ENCODE results near the gene MN1.

Gene MN1

DNA sequence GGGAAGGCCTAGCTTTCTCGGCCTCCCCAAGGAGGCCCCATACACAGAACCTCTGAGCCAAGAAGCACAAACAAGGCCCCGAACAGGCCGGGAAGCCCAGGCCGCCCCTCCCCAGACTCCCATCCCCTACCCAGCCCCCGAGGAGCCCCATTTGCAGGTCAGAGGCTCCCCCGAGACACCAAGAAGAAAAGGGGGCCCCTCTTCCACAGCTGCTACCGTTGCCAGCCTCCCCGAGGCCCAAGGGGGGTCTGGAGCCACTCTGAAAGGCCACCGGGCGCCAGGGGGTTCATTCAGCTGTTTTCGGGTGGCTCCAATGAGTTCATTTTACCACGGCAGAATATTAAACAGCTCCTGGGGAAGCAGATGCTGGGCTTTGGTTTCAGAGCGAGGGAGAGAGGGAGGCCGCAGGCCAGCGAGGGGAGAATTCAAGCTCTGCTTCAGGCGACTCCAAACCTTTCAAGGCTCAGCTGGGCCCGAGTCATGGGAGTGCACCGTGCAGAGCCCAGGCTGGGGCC is 28.5 kb downstream of the MN1 start:
- Histone ChIP-seq H3K36me3 (replicated peaks) (no peaks in the 10 kb centered on the region), H3K27me3 (replicated peaks) (no peaks in the 10 kb centered on the region), H3K4me3 (ENCODE audit: low read depth, low read length) (no peak overlapping the region), H3K27ac (no peak overlapping the region)
- in situ Hi-C loops (cut with HindIII; ENCODE audit: low pct_ligation_motif_present, low sequenced_read_pairs) = no loop called here
- no peak for DNase-seq
- TF ChIP-seq, protein P1, sequence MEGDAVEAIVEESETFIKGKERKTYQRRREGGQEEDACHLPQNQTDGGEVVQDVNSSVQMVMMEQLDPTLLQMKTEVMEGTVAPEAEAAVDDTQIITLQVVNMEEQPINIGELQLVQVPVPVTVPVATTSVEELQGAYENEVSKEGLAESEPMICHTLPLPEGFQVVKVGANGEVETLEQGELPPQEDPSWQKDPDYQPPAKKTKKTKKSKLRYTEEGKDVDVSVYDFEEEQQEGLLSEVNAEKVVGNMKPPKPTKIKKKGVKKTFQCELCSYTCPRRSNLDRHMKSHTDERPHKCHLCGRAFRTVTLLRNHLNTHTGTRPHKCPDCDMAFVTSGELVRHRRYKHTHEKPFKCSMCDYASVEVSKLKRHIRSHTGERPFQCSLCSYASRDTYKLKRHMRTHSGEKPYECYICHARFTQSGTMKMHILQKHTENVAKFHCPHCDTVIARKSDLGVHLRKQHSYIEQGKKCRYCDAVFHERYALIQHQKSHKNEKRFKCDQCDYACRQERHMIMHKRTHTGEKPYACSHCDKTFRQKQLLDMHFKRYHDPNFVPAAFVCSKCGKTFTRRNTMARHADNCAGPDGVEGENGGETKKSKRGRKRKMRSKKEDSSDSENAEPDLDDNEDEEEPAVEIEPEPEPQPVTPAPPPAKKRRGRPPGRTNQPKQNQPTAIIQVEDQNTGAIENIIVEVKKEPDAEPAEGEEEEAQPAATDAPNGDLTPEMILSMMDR (IDR thresholded peaks at IDR 0.05; ENCODE audit: low read depth, low read length, missing control alignments) = no peak

DNA sequence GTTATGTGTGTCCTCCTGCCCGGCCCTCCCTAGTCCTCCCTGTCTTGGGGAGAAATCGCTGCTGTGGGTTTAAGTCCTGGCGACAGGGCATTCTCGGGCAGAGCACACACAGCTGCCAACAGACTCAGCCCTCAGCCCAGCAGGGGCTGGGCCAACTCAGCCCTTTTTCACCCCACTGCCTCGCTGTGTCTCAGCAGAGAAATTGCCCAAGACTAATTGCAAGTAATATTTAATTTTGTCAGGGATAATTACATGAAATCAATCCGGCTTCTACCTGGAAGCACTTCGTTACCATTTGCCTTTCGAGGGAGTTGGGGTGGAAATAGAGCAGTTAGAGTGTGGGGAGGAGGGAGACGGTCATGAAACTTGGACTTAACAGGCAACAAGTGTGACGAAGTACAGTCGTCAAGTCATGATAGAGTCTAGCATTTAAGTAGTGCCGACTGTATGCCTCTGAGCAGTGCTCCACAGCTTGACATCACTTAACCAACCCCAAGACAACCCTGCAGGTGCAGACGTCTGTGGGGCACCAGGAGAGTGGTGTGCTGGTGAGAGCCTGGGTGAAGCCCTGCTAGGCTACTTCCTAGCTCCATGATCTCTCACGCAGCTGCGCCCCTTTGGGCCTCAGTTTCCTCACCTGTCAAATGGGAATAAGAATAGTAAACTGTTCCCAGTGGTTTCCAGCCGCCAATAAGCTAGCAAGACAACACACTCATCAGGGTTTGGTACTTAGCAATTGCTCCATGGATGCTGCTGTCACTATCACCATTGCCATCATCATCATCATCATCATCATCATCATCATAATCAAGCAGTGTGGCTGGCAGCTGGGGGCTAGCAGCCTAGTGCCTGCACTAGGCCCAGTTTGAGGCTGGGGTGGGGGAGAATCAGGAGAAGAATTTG is 29.2 kb downstream of the MN1 start:
- H3K4me3 ChIP-seq (ENCODE audit: low read depth, low read length) = no peak overlapping the region
- no peak overlapping the region for H3K27ac ChIP-seq
- no peaks in the 10 kb centered on the region for H3K27me3 ChIP-seq (replicated peaks)
- DNase-seq = no peak
- H3K36me3 ChIP-seq (replicated peaks) = no peaks in the 10 kb centered on the region
- in situ Hi-C loops (cut with HindIII; ENCODE audit: low pct_ligation_motif_present, low sequenced_read_pairs) = no loop called here
- TF ChIP-seq, protein P1 (IDR thresholded peaks at IDR 0.05; ENCODE audit: low read depth, low read length, missing control alignments) = no peak

DNA sequence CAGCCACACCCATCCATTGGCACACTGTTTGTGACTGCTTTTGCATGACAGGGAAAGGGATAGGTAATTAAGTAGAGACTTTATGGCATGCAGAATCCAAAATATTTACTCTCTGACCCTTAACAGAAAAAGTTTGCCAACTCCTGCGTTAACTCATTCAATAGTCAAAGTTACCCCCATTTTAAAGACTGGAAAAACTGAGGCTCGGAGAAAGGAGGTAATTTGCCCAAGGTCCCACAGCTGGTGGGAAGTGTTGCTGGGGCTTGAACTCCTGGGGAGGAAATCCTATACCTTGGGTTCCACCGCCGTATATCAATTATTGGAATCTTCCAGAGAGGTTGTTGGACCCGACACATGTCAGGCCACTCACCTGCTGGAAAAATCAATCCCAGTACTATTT is 29.9 kb downstream of the MN1 start:
- no peak overlapping the region for H3K4me3 ChIP-seq (ENCODE audit: low read depth, low read length)
- no peaks in the 10 kb centered on the region for H3K36me3 ChIP-seq (replicated peaks)
- H3K27me3 ChIP-seq (replicated peaks) = no peaks in the 10 kb centered on the region
- TF ChIP-seq, protein P1 (IDR thresholded peaks at IDR 0.05; ENCODE audit: low read depth, low read length, missing control alignments) = no peak
- in situ Hi-C loops (cut with HindIII; ENCODE audit: low pct_ligation_motif_present, low sequenced_read_pairs) = no loop called here
- no peak for DNase-seq
- no peak overlapping the region for H3K27ac ChIP-seq

DNA sequence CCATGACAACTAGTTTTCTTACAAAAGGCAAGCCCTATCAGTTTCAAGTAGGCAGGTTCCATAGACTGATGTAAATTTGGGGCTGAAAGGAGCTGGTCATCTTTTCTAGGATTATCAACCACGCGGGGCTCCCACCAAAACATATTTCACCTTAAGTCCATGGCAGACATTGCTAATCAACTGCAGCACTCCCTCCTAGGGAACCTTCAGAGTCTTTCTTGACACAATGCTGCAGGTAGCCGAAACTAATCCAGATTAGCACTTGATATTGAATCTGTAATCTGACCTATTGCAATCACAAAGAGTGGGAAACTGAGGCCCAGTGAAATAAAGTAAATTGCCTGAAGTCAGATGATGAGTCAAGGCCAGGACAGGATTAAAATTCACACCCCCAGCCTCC is 32.5 kb downstream of the MN1 start:
- Histone ChIP-seq H3K27ac (no peak overlapping the region), H3K27me3 (replicated peaks) (no peaks in the 10 kb centered on the region), H3K4me3 (ENCODE audit: low read depth, low read length) (no peak overlapping the region), H3K36me3 (replicated peaks) (peaks cover 4% of the 10 kb centered on the region)
- TF ChIP-seq, protein P1 (IDR thresholded peaks at IDR 0.05; ENCODE audit: low read depth, low read length, missing control alignments) = no peak
- in situ Hi-C loops (cut with HindIII; ENCODE audit: low pct_ligation_motif_present, low sequenced_read_pairs) = no loop called here
- DNase-seq = no peak

DNA sequence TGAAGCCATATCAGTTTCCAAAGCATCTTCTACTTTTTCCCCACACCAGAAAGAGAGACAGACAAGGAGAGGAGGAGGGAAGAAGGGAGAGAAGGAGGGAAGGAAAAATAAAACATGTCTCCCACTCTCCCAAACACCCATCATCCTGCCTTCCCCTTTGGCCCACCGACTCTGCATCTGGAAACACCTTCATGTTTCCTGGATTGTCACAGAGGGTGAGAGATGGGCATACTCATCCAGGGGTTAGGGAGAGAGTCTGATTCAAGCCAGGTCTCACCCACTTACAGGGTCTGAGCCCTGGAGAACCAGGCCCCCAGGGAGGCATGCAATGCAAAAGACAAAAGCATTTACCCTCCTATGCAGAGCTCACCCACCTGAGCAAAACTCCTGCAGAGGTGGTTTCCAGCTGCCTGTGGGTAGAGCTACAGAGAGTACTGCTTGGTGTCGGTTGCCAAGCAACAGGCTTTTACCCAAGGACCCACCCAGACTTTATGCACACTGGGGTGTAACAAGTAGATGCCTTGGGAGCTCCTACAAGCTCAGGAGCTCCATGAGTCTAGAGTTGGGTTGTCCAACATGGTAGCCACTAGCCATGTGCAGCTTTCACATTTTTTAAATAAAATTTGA is 33.4 kb downstream of the MN1 start:
- TF ChIP-seq, protein P1 (IDR thresholded peaks at IDR 0.05; ENCODE audit: low read depth, low read length, missing control alignments) = no peak
- Histone ChIP-seq H3K27me3 (replicated peaks) (no peaks in the 10 kb centered on the region), H3K36me3 (replicated peaks) (peaks cover 4% of the 10 kb centered on the region), H3K27ac (no peak overlapping the region), H3K4me3 (ENCODE audit: low read depth, low read length) (no peak overlapping the region)
- in situ Hi-C loops (cut with HindIII; ENCODE audit: low pct_ligation_motif_present, low sequenced_read_pairs) = no loop called here
- no peak for DNase-seq
